ENCODE measurements around the gene SMAD5.

- TF ChIP-seq POLR2A (IDR thresholded peaks at IDR 0.05) (no peak), CTCF (IDR thresholded peaks at IDR 0.05) (no peak)
Measured at GRCh38 chr5:136202469-136203205, 70.0 kb downstream of the SMAD5 start.
